DMS114 treated with DMSO at 0.1 percent for 48 hours (cell line): ENCODE data around the gene ATG2A.
A peak's percentile ranks its signal among the peaks of the same experiment; 100 is the strongest.

Experiments
- DNase-seq: peaks from one replicate; lab custom pipeline; 2025; ENCODE audit not compliant: unreplicated experiment; lab: John Stamatoyannopoulos, UW

The ATG2A gene

DNA sequence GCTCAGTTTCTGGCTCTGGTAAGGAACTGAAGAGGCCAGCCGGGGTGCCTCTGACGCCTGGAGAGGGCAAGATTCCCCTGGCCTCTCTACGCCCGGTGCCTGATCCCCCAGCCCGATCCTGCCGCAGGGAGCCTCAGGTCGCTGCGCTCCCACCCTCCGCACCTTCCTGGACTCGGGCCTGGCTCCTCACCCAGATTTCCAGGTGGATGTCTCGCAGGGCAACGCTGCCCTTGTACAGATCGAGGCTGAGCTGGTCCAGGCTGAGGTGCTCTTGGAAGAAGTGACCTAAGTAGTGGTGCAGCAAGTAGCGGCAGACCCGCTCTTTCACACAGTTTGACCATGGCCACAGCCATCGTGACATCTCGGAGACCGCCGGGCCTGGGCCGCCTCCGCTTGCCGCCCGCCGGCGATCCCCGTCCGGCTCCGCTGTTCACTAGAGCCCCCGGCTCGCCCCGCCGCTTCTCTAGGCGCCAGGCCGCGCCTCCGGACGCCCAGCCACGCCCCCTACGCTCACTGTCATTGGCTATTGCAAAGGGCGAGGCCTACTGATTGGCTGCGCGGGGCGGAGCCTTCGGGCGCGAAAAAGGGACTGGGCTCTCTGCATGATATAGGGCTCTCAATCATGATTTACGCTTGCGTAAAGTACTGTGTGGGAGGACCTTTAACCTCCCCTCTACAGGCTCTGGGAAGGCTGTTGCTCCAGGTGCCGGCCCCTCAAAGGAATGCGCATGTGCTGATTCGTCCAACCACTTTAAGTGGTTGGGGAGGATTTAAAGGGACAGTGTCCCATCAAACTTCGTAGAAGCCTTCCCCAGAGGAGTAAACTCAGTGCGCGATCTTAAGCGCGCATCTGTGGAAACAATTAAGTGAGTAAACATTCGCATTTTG, at the start of gene ATG2A:
Gene ATG2A (minus strand): TSS at position 435 of the 888 bp plus-strand sequence. CDS start 74 bp downstream, at position 361.
- DNase-seq: peak; percentile 99

DNA sequence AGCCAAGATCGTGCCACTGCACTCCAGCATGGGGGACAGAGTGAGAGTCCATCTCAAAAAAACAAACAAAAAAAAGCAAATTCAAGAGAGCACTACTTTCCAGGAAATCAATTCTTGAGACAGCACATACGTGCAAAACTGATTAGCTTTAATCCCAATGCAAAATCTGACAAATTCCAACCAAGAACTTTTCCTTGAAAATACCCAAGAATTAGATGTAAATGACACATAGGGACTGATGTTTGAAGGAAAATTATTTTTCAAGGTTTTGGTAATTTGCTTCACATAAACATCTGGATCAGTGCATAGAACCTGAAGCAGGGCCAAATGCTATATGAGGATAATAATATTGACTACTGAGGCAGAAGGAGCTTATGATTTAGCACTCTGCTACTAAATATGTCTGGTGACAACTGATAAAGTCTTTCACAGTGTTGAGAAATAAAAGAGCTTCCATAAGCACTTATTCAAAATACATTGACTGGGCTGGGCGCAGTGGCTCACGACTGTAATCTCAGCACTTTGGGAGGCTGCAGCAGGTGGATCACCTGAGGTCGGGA, 46.1 kb upstream of the ATG2A start:
- no peak for DNase-seq

DNA sequence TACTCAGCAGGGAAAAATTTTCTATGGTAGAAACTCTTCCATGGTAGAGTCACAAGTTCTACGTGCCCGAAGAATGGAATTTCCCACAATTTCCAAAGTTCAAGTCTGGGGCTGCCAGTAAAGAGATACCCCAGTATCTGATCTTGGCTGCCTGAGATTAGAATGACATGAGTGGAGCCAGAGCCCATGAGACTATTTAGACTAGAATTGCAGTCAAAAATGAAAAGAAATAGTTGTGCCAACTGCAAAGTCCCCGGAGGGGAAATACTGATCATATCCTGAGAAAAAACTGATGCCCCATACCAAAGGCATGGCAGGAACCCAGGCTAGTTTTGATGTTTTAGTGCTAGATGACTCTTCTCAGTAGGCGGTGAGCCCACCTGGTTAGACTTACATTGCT, 43.7 kb upstream of the ATG2A start:
- no peak for DNase-seq

DNA sequence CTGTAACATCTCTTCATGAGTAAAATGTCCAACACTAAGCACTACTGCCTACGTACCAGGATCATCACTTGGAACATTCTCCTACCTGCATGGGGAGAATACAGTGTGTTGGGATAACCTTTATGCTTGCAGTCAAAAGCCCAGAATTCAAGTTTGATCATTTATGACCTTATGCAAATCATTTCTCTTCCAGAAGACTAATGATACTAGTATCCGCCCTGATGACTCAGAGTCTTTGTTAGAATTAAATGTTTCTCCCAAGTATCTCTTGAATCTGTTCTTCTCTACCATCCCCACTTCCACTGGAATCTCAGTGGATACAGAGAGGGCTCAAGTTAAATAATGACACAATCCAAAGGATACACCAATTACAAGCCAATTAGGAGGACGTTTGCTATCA, 42.5 kb upstream of the ATG2A start:
- DNase-seq: no peak

DNA sequence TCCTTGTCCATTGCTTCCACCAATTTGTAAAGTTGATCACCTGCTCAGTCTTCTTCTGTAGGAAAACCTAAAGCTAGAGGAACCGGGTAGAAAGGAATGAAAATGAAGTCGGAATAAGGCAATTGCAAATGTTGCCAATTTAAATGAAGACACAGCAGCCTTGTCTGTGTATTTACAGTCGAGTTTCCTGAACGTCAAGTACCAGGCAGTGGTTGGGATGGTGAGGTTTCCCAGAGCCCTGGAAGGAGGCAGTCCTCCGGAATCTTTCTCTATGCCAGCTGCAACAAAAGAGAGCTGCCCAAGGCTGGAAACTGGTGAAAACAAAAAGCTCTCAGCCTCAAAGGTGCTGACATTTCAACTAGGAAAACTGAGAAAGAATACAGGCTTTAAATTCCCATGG, 37.2 kb upstream of the ATG2A start:
- no peak for DNase-seq

DNA sequence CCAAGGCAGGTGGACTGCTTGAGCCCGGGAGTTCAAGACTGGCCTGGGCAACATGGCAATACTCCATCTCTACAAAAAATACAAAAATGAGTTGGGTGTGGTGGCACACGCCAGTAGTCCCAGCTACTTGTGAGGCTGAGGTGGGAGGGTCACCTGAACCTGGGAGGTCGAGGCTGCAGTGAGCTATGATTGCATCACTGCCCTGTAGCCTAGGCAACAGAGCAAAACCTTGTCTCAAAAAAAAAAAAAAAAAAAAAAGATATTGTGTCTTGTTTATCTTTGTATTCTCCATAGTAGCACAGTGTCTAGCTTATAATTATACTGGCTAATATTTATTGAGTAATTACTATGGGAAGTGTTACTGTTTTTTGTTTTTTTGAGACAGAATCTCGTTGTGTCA, 34.5 kb upstream of the ATG2A start:
- DNase-seq: no peak

DNA sequence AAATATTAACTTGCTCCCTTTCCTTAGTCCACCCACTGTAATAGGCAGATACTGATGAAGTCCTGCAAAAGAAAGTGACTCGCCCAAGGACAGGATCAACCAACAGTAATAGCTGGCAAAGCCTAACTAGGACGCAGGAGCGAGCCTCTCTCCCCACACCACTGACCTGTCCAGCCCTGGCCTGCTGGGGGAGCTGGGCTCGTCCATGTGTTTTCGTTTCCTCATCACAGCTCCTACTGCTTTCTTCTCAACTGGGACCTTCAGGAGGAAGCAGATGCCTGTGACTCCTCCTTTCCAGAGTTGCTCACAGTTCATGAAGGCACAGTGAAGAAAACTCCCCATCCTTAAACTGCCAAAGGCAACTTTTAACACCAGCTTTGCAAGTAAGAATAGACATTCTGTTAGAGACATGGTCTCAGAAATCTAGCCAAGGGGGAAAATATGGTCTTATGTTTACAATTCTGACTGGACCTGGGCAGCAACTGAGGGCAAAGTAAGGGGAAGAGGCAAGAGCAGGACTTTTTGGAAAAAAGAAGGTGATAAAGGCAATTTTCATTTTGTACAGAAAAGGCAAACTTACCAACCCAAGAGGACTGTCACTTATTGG, 30.3 kb upstream of the ATG2A start:
- no peak for DNase-seq

DNA sequence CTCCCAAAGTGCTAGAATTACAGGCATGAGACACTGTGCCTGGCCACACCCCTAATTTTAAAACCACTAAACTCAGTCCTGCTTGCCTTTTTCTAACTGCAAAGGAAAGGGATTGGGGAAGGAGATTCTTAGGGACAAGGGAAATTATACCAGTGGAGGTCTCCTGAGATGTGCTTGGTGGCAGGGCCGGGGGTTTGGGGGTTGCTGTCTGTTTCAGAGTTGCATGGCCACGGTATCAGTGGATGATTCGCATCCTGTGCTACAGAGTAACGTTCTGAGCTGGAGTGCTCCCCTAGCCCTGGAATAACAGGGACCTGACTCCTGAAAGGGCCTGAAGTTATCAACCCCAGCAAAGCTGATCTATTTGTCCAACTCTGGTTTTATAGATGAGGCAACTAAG, 19.5 kb upstream of the ATG2A start:
- DNase-seq: no peak

DNA sequence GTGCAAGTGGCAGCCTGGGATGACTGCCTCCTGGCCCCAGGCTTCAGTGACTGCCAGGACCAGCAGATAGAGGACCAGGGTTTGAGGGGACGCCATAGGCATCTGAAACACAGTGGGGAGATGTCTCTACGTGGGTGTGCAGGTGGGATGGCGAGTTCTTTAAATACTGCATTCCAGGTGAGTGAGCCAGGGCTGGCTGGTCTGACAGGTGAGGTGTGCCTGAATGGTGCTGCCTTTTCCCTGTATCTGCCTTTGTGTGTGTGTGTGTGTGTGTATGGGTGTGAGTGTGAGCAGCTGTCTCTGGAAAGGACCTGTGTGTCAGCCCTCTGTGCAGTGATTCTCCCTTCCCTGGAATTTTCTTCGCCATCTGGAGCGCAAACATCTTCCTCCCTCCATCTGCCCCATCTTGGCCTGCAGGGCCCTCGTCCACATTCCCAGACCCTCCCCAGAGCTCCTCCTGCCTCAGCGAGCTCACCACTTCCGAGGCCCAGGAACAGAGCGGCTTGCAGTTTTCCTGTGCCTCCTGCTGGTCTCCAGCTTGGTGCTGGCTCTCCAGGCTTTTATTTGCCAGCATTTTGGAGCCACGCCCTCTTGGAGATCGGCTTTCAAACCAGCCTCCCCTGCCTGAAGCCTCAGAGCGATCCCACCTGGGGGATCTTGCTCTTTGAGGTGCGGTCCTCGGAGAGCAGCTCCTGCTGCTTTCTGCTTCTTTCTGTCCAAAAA, 18.5 kb upstream of the ATG2A start, which contains the start of gene GPHA2:
Gene GPHA2 (minus strand): TSS at position 535 of the 723 bp plus-strand sequence. CDS start 433 bp downstream, at position 102.
- DNase-seq: no peak

DNA sequence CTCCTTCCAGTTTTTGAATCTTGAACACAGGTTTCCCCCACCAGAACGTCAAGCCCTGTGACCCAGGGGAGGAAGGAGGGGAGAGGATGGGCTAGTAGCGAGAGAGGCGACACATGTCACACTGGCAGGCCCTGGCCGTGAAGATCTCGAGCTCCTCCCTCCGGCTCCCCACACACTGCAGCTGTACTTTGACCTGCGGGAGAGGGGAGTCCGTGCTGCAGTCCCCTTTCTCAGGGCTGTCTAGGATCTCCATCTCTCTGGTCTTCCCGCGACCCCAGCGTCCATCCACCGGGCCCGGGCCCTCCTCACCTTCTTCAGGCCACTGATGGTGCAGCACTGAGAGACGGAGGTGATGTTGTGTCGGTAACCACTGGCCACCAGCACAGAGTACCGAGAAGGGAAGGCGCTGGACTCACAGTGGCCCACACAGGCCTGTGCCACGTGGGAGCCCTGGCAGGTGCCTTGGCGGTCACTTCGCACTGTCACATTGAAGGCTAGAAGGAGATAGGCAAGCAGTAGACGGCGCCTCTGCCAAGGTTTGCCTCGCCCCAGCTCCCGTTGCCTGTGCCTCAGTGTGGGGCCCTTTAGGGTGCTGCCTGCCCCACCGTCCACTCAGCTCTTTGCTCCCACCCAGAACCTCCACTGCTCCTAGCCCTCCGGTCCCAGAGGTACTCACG, 17.8 kb upstream of the ATG2A start:
- DNase-seq: no peak

DNA sequence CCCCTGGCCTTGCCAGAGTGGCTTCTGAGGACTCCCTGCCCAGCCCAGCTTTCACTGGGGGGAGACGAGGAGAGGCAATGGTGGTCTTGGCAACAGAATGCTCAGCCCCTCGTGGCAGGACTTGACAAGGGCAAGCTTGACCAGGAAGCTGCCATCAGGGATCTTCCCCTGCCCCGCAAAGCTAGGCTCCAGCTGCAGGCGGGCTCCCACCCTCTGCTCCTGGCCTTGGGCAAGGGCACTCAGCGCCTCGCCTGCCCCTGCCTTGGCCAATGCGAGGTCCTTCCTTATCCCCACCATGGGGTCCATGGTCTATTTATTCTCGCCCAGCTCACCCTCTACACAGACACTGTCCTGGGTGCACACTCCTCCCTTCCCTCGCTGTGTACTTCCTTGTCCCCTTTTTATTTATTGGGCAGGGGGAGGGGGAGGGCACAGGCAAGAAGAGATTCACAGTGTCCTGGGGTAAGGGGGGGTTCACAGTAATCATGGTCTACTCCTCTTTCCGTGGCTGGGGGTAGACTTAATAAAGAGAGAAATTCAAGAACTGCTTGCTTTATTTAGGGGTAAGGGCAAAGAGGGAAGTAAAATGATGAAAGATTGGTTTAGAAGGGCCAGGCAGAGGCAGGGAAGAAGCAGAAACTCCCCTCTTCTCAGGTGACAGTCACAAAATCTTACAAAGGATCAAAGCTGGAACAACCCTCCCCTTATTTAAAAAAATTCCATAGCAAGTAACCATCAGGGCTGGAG, 17.1 kb upstream of the ATG2A start:
- no peak for DNase-seq

DNA sequence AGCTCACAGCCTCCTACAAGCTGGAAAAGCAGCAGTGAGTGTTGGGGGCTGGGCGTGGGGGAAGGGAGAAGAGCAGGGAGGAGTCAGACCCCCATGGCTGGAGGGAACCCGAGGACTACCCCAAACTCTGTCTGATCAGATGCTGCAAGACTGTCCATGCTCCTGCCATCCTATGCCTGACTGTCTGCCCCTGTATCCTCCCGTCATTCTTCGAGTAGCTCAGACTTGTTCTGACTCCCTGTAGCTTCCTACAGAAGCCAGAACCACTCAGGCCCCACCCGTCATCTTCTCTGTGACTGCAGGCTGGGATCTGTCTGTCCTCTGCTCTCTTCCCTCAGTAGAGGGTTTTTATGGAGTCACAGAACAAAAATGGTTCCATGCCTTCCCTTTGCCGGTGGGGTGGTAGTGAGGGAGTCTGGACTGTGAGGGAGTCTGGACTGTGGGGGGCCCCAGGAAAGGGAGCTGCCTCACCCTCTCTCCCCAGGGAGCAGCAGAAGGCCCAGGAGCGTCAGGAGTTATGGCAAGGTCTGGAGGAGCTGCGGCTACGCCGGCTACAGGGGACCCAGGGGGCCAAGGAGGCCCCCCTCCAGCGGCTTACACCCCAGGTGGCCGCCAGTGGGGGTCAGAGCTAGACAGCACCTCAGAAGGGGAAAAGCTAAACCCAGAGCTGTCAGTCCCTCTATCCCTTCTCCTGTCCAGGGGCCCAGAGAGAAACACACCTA, 16.4 kb upstream of the ATG2A start:
- no peak for DNase-seq

DNA sequence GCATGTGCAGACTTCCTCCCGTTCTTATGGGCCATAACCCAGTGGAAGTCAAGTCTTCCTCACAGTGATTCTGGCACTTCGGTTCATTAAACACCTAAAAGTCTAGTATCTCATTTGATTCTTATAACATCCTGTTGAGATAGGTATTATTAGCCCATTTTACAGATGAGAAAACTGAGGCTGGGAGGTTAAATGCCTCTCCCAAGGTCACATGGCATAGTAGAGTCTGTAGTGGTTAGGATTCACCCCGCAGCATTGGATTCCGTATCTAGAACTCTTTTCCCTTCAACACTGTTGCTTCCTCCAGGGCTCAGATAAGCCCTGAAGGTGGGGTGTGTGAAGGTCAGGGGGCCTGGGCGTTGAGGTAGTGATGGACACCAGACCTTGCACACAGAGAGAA, 15.3 kb upstream of the ATG2A start:
- DNase-seq: no peak

DNA sequence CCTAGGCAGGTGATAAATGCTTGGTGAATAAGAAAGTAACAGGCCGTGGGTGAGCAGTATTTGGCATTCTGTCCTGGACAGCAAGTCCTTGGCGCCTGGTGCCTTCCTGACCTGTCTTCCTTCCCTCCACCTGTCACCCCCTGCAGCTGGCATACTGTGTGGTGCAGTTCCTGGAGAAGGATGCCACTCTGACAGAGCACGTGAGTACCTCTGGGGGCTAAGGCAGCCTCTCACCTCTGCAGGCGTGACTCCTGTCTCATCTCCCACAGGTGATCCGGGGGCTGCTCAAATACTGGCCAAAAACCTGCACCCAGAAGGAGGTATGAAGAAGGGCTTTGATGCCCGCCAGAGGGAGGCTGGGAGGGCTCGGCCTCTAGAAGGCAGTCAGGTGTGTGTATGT, 14.3 kb upstream of the ATG2A start:
- DNase-seq: no peak

DNA sequence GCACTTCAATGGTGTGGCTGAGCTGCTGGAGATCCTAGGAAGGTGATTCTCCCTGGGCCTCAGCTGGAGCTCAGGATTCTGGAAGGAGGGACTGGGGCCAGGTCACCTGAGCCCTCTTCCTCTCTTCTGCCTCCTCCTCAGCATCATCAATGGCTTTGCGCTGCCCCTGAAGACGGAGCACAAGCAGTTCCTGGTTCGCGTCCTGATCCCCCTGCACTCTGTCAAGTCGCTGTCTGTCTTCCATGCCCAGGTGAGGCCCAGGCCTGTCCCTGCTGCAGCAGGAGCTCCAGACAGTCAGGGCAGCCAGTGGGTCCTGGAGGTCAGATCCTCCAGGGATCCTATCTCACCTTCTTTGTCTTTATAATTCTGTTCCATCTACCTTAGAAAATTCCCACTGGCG, 13.3 kb upstream of the ATG2A start:
- DNase-seq: no peak

DNA sequence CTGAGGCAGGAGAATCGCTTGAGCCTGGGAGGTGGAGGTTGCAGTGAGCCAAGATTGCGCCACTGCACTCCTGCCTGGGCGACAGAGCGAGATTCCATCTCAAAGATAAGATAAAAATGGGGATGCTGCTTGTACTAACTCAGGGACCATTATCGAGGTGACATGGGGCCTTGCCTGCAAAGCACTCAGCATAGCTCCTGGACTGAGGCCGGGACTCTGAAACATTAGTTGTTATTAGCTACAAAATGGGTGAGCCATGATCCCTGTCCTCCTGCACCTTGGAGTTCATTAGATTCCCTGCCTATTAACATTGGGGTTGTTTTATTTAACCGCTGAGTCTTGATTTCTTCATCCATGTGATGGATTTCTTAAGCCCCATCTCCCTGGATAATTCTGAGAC, 12.6 kb upstream of the ATG2A start:
- DNase-seq: no peak

DNA sequence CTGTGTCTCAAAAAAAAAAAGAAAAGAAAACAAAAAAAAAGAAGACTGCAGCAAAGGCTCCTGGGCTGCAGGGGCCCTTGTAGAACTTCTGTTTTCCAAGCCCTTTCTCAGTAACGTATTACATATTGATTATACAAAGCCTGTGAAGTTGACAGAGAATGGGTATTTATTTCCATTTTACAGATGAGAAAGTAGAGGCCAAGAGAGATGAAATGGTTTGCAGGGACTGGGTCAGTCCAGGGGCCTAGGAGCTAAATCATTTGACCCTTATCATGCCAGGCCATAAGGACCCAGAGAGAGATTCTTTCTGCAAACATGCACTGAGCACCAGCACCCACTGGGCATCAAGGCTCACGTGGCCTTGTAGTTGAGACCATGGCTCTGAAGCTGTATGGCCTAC, 11.9 kb upstream of the ATG2A start:
- DNase-seq: no peak

DNA sequence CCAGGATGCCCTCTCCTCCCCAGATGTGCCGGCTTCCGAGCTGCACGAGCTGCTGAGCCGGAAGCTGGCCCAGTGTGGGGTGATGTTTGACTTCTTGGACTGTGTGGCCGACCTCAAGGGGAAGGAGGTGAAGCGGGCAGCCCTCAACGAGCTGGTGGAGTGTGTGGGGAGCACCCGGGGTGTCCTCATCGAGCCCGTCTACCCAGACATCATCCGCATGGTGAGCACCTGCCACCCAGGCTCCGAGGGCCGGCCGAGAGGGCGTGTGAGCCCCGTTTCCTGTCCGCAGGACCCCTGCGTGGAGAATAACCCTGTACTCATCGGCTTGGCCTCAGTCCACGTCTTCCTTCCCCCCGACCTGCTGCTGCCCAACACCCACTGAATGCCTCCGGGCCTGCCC, 9.7 kb upstream of the ATG2A start:
- no peak for DNase-seq

DNA sequence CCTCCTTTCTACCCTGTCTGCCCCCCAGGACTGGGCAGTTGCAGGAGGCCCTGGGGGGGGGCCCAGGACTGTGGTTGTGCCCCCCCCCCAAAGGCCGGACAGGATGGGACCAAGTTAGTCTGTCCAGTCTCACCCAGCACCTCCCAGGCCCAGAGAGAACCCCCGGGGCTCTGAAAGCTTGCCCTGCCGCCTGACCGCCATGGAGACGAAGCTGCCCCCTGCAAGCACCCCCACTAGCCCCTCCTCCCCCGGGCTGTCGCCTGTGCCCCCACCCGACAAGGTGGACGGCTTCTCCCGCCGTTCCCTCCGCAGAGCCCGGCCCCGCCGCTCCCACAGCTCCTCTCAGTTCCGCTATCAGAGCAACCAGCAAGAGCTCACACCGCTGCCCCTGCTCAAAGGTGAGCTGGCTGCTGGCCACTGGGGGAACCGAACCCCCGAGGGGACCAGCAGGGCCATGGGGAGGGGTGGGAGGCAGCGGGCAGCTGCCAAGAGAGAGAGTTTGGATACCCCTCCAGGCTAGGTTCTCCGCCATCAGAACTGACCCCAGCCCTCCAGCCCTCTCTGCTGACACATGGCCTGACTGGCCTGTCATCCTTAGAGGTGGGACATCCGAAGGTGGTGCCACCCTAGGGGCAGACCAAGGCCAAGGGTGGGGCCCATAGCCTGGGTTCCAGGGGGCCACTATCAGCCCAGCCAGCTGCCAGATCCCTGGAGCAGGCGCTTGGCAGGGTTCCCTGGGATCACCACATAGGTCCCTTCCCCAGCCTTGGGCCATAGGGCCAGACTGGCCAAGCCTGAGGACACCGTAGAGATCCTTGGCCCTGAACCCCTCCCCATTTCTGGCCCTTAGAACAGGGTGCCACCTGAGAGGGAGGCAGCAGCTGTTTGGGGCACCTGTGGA, 8.8 kb upstream of the ATG2A start:
- DNase-seq: no peak
